ENCODE data around the gene KRTAP10-6. TPM values are rescaled to one million over a fixed set of nuclear protein-coding genes. Genes with fewer than 3 reads are reported as not detected.

Gene KRTAP10-6
- total RNA-seq, 4 donors from 2014 or later: not detected

DNA sequence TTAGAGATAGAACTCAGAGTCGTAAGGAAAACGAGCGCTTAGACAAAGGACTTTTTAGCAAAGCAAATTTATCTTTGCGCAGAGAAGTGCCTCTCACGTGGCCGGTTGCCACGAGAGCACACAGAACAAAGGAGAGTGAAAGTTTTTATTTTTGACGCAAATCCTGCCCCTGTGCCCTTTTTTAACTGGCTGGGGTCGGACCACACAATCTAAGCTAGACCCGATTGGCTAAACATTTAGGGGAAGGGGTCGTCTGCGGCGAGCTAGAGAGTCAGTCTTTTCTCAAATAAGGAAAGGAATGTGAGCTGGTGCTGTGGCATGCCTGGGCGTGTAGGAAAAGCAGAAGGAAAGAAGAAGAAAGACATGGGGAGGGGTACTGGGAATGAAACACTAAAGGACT, 43.4 kb downstream of the KRTAP10-6 start:
- TF ChIP-seq, protein P1, sequence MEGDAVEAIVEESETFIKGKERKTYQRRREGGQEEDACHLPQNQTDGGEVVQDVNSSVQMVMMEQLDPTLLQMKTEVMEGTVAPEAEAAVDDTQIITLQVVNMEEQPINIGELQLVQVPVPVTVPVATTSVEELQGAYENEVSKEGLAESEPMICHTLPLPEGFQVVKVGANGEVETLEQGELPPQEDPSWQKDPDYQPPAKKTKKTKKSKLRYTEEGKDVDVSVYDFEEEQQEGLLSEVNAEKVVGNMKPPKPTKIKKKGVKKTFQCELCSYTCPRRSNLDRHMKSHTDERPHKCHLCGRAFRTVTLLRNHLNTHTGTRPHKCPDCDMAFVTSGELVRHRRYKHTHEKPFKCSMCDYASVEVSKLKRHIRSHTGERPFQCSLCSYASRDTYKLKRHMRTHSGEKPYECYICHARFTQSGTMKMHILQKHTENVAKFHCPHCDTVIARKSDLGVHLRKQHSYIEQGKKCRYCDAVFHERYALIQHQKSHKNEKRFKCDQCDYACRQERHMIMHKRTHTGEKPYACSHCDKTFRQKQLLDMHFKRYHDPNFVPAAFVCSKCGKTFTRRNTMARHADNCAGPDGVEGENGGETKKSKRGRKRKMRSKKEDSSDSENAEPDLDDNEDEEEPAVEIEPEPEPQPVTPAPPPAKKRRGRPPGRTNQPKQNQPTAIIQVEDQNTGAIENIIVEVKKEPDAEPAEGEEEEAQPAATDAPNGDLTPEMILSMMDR (IDR thresholded peaks at IDR 0.05): no peak
- no peak for TF ChIP-seq POLR2AphosphoS5 (IDR thresholded peaks at IDR 0.05)
- no peak for TF ChIP-seq POLR2A (IDR thresholded peaks at IDR 0.05; ENCODE audit: low read depth)
- no peak for TF ChIP-seq EP300 (IDR thresholded peaks at IDR 0.05)

DNA sequence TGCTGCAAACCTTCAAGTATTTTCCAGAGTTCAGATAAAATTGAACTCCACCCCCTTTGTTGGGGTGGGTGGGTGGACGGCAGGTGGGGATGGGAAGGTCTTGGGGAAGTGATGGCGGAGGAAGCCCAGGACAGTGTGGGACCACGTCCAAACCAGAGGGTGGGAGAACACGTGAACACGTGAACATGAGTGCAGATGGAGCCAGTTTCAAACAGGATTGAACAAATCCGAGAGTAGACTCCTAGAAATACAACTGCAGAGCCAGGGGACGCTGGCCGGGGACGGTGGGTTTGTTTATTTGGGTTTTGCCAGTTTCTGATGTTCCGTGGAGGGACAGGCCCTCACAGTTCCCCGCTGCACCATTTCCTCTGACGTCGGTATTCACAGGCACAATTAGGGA, 43.9 kb downstream of the KRTAP10-6 start:
- intact Hi-C loops (cut with DNase I): no loop called here
- Histone ChIP-seq H3K4me3 (peak overlapping the region in 2 of 4 donors; percentile 12 to 15), H3K4me1 (peaks cover 0 to 10% (median 9%) of the 10 kb centered on the region in 4 donors), H3K27me3 (peaks cover 0 to 36% (median 0%) of the 10 kb centered on the region in 4 donors), H3K27ac (replicated peaks in 1 of 4) (no peak overlapping the region), H3K9me3 (peaks cover 0 to 12% (median 4%) of the 10 kb centered on the region in 4 donors), H3K36me3 (no peaks in the 10 kb centered on the region)
- DNase-seq (ENCODE audit: extremely low spot score): peak; percentile 80
- 45% methylated on average over 13 of the region's 13 CpGs for WGBS
- TF ChIP-seq POLR2A (IDR thresholded peaks at IDR 0.05; ENCODE audit: low read depth): no peak
- TF ChIP-seq, protein P1 (IDR thresholded peaks at IDR 0.05): no peak
- no peak for TF ChIP-seq EP300 (IDR thresholded peaks at IDR 0.05)
- no peak for TF ChIP-seq POLR2AphosphoS5 (IDR thresholded peaks at IDR 0.05)

More for the DNA sequence above, 43.4 kb downstream of the KRTAP10-6 start:
- Histone ChIP-seq H3K9me3 (peaks cover 0 to 11% (median 4%) of the 10 kb centered on the region in 4 donors), H3K4me3 (peak overlapping the region in 2 of 4 donors; percentile 12 to 15), H3K27me3 (peaks cover 0 to 36% (median 0%) of the 10 kb centered on the region in 4 donors), H3K36me3 (no peaks in the 10 kb centered on the region), H3K27ac (replicated peaks in 1 of 4) (no peak overlapping the region), H3K4me1 (peaks cover 0 to 10% (median 9%) of the 10 kb centered on the region in 4 donors)
- WGBS: 24% methylated on average over 14 of the region's 14 CpGs
- no peak for DNase-seq (ENCODE audit: extremely low spot score)
- intact Hi-C loops (cut with DNase I): no loop called here

DNA sequence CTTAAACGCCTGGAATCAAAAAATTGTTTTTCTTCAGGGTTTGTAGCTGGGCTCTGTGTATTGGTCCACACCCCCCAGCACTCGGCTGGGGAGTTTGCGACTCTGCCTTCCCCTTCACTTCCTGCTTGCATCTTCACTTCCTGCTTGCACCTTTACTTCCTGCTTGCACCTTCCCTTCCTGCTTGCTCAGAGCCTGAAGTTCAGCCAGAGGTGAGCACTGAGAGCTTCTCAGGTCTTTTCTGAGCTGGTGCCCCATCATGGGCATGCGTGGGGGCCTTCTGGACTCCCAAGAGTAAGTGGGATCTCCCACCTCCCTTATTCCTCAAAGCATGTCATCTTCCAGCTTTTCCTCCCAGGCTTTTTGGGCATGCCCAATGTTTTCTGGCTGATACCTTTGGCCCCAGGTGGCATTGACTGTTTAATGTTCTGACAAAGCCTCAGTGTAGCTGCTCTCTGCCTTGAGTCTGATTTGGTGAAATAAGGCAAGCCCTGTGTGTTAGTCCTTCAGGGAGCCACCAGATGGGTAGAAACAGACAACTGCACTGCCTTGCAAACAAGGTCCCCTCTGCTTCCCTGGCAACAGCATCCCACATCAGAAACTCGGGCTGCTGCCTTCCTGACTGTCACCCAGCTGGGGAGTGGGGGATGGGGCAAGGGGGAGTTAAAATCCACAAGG, 44.5 kb downstream of the KRTAP10-6 start:
- H3K4me1 ChIP-seq: peaks cover 0 to 10% (median 9%) of the 10 kb centered on the region in 4 donors
- no peak overlapping the region for H3K27ac ChIP-seq (replicated peaks in 1 of 4)
- H3K27me3 ChIP-seq: peaks cover 0 to 36% (median 0%) of the 10 kb centered on the region in 4 donors
- no peak for TF ChIP-seq POLR2A (IDR thresholded peaks at IDR 0.05; ENCODE audit: low read depth)
- TF ChIP-seq, protein P1 (IDR thresholded peaks at IDR 0.05): no peak
- no peak for TF ChIP-seq POLR2AphosphoS5 (IDR thresholded peaks at IDR 0.05)
- no peak for TF ChIP-seq EP300 (IDR thresholded peaks at IDR 0.05)
- 60% methylated on average over 5 of the region's 5 CpGs for WGBS
- peak; percentile 90 for DNase-seq (ENCODE audit: extremely low spot score)
- no peak overlapping the region for H3K4me3 ChIP-seq
- H3K36me3 ChIP-seq: no peaks in the 10 kb centered on the region
- peaks cover 0 to 16% (median 4%) of the 10 kb centered on the region in 4 donors for H3K9me3 ChIP-seq
- intact Hi-C loops (cut with DNase I): no loop called here

GRCh38 chr21:44544566-44544965, 47.7 kb downstream of the KRTAP10-6 start:
- peak; percentile 78 for DNase-seq (ENCODE audit: extremely low spot score)
- no peak overlapping the region for H3K27ac ChIP-seq (replicated peaks in 1 of 4)
- intact Hi-C loops (cut with DNase I): no loop called here
- peaks cover 0 to 10% (median 9%) of the 10 kb centered on the region in 4 donors for H3K4me1 ChIP-seq
- TF ChIP-seq POLR2A (IDR thresholded peaks at IDR 0.05; ENCODE audit: low read depth) (no peak), POLR2AphosphoS5 (IDR thresholded peaks at IDR 0.05) (no peak), EP300 (IDR thresholded peaks at IDR 0.05) (no peak)
- TF ChIP-seq, protein P1 (IDR thresholded peaks at IDR 0.05): no peak
- peaks cover 0 to 27% (median 8%) of the 10 kb centered on the region in 4 donors for H3K9me3 ChIP-seq
- no peak overlapping the region for H3K4me3 ChIP-seq
- 80% methylated on average over 3 of the region's 3 CpGs for WGBS
- no peaks in the 10 kb centered on the region for H3K36me3 ChIP-seq
- H3K27me3 ChIP-seq: peaks cover 0 to 21% (median 0%) of the 10 kb centered on the region in 4 donors

Data from esophagus muscularis mucosa (tissue), 4 donors.